Measurements from ENCODE around the gene DYNC2H1. TPM values are rescaled to one million over a fixed set of nuclear protein-coding genes. Genes with fewer than 3 reads are reported as not detected.

The DYNC2H1 gene
- total RNA-seq, 2 donors from 2014 or later: 7.3 to 20.0 TPM

DNA sequence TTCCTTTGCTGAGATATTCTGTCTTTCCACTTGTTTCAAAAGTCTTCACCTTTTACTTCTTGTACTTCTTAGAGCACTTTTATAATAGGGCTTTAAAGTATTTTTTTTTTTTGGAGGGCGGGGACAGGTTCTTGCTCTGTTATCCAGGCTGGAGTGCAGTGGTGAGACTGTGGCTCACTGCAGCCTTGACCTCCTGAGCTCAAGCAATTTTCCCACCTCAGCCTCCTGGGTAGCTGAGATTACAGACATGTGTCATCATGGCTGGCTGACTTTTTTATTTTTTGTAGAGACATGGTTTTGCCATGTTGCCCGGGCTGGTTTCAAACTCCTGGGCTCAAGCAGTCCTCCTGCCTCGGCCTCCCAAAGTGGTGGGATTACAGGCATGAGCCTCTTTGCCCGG is 57.9 kb downstream of the DYNC2H1 start:
- Histone ChIP-seq H3K27me3 (replicated peaks; ENCODE audit: insufficient read depth) (no peaks in the 10 kb centered on the region), H3K36me3 (peaks cover 6% of the 10 kb centered on the region)
- TF ChIP-seq, protein P1, sequence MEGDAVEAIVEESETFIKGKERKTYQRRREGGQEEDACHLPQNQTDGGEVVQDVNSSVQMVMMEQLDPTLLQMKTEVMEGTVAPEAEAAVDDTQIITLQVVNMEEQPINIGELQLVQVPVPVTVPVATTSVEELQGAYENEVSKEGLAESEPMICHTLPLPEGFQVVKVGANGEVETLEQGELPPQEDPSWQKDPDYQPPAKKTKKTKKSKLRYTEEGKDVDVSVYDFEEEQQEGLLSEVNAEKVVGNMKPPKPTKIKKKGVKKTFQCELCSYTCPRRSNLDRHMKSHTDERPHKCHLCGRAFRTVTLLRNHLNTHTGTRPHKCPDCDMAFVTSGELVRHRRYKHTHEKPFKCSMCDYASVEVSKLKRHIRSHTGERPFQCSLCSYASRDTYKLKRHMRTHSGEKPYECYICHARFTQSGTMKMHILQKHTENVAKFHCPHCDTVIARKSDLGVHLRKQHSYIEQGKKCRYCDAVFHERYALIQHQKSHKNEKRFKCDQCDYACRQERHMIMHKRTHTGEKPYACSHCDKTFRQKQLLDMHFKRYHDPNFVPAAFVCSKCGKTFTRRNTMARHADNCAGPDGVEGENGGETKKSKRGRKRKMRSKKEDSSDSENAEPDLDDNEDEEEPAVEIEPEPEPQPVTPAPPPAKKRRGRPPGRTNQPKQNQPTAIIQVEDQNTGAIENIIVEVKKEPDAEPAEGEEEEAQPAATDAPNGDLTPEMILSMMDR (IDR thresholded peaks at IDR 0.05): no peak

DNA sequence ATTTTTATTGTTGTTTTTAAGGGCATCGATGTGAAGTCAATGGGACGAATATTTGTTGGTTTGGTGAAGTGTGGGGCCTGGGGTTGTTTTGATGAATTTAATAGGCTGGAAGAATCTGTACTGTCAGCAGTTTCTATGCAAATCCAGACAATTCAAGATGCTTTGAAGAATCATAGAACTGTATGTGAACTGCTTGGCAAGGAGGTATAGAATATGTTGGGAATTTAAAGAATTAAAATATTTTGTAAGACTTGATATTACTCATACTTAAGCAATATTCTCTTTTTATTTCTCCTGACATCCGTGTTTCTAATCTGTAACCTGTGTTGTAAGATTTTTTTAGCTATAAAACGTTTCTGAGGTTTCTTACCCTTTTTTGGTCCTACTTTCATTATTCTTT is 61.6 kb downstream of the DYNC2H1 start:
- no peaks in the 10 kb centered on the region for H3K36me3 ChIP-seq

More for the DNA sequence above, 57.9 kb downstream of the DYNC2H1 start:
- DNase-seq (ENCODE audit: low spot score) (no peak), ATAC-seq (ENCODE audit: insufficient number of reproducible peaks, low FRiP score, low read depth) (no peak)
- Histone ChIP-seq H3K4me3 (no peak overlapping the region), H3K4me1 (ENCODE audit: control insufficient read depth in 1 of 2, low read depth in 2 of 2) (no peaks in the 10 kb centered on the region), H3K9me3 (no peaks in the 10 kb centered on the region), H3K27ac (no peak overlapping the region)

GRCh38 chr11:103175461-103176129 is 66.4 kb downstream of the DYNC2H1 start:
- Histone ChIP-seq H3K4me3 (no peak overlapping the region), H3K4me1 (ENCODE audit: control insufficient read depth in 1 of 2, low read depth in 2 of 2) (no peaks in the 10 kb centered on the region), H3K36me3 (no peaks in the 10 kb centered on the region), H3K27ac (no peak overlapping the region), H3K9me3 (no peaks in the 10 kb centered on the region), H3K27me3 (replicated peaks; ENCODE audit: insufficient read depth) (no peaks in the 10 kb centered on the region)
- no peak for ATAC-seq (ENCODE audit: insufficient number of reproducible peaks, low FRiP score, low read depth)
- TF ChIP-seq, protein P1 (IDR thresholded peaks at IDR 0.05): no peak
- DNase-seq (ENCODE audit: low spot score): no peak

More for the DNA sequence above, 61.6 kb downstream of the DYNC2H1 start:
- H3K9me3 ChIP-seq: no peaks in the 10 kb centered on the region
- H3K4me1 ChIP-seq (ENCODE audit: control insufficient read depth in 1 of 2, low read depth in 2 of 2): no peaks in the 10 kb centered on the region
- no peak overlapping the region for H3K27ac ChIP-seq
- no peaks in the 10 kb centered on the region for H3K27me3 ChIP-seq (replicated peaks; ENCODE audit: insufficient read depth)
- ATAC-seq (ENCODE audit: insufficient number of reproducible peaks, low FRiP score, low read depth): no peak
- no peak overlapping the region for H3K4me3 ChIP-seq
- TF ChIP-seq, protein P1 (IDR thresholded peaks at IDR 0.05): no peak
- no peak for DNase-seq (ENCODE audit: low spot score)

GRCh38 chr11:103183981-103184611 is 74.9 kb downstream of the DYNC2H1 start:
- H3K27me3 ChIP-seq (replicated peaks; ENCODE audit: insufficient read depth): no peaks in the 10 kb centered on the region
- no peaks in the 10 kb centered on the region for H3K9me3 ChIP-seq
- no peaks in the 10 kb centered on the region for H3K4me1 ChIP-seq (ENCODE audit: control insufficient read depth in 1 of 2, low read depth in 2 of 2)
- ATAC-seq (ENCODE audit: insufficient number of reproducible peaks, low FRiP score, low read depth) (no peak), DNase-seq (ENCODE audit: low spot score) (no peak)
- TF ChIP-seq, protein P1 (IDR thresholded peaks at IDR 0.05): no peak
- H3K4me3 ChIP-seq: no peak overlapping the region
- no peak overlapping the region for H3K27ac ChIP-seq
- peaks cover 3% of the 10 kb centered on the region for H3K36me3 ChIP-seq

DNA sequence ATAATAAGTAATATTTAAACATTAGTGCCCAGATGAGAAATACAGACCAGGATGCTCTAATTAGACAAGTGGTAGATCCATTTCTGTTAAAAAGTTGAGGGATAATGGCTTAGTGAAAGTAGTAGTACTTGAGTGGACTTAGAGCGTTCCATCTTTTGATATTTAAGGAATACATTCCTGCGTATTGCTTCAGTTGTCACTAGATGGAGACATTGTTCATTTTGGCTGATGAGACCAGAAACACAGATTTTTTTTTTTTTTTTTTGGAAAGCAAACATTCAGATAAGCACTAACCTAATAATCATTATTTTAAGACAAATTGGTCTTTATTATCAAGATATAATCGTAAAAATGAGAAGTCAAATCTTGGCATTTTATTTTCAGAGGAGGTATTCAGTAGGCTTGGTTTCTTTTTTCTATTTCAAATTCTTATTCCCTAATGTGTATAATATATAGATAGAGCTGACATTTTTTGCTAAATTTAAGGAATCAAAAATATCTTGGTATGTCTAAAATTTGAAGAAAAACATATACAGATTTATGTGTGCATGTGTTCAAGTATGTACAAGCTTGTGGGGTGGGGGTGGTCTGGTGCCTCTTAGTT is 92.9 kb downstream of the DYNC2H1 start:
- no peaks in the 10 kb centered on the region for H3K9me3 ChIP-seq
- ATAC-seq (ENCODE audit: insufficient number of reproducible peaks, low FRiP score, low read depth): no peak

More for the DNA sequence above, 92.9 kb downstream of the DYNC2H1 start:
- Histone ChIP-seq H3K4me3 (no peak overlapping the region), H3K27me3 (replicated peaks; ENCODE audit: insufficient read depth) (no peaks in the 10 kb centered on the region), H3K27ac (no peak overlapping the region), H3K36me3 (peaks cover 4% of the 10 kb centered on the region), H3K4me1 (ENCODE audit: control insufficient read depth in 1 of 2, low read depth in 2 of 2) (no peaks in the 10 kb centered on the region)
- TF ChIP-seq, protein P1 (IDR thresholded peaks at IDR 0.05): no peak
- no peak for DNase-seq (ENCODE audit: low spot score)
